Measurements from ENCODE around the gene ACER2. TPM values are rescaled to one million over a fixed set of nuclear protein-coding genes. Genes with fewer than 3 reads are reported as not detected.

ACER2 gene
- total RNA-seq, 1 experiment from 2014 or later: 2.3 TPM

DNA sequence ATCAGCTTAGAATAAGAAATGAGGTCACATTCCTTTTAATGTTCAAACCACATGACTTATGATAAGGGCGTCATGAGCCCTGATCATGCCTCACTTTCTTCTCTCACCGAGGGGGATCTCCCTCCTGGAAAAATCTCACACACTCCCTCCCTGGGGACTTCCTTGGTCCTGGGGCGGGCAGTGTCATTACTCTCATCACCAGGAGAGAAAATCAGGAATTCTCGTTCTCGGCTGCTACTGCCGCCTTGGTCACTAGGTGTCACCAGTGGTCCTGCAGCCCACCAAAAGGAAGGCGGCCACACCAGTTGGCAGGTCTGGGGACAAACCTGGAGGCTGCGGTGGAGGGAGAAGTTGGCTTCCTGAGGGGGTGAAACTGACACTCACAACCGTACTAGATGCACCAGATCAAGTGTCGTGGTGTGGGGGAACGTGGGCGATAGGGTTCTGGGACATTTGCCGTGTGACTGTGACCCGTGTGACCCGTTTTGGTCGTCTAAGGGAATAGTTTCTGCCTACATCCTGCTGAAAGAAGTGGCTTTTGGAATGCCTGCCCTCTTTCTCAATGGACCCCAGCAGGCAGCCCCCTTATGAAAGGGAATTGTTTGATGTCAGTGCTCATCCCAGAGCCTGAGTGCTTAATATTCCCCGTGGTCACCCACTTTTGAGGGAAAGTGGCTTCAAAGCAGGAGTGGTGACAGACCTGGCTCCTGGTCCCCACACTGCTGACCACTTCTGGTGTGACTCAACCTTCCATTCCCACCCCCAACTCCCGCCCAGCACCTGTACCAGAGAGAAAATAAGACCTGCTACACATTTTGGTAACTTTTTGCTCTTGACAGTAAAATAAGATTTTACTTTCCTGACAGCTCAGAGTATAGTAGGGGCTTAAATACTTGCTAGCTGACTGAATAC is 63.2 kb downstream of the ACER2 start:
- in situ Hi-C loops (cut with HindIII; ENCODE audit: low sequenced_read_pairs): no loop called here
- DNase-seq (ENCODE audit: low spot score): peak; percentile 66

DNA sequence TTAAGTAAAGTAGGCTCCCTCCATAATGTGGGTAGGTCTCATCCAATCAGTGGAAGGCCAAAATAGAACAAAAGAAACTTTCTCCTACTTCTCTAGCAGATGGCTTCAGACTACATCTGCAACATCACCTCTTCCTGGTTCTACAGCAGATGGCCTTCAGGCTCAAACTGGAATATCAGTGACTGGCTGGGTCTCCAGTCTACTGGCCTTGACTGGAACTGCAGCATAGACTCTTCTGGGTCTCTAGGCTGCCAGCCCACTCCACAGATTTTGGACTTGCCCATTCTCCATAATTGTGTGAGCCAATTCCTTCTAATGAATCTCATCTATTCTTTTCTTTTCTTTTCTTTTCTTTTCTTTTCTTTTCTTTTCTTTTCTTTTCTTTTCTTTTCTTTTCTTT is 64.8 kb downstream of the ACER2 start:
- no peak for DNase-seq (ENCODE audit: low spot score)
- in situ Hi-C loops (cut with HindIII; ENCODE audit: low sequenced_read_pairs): no loop called here

DNA sequence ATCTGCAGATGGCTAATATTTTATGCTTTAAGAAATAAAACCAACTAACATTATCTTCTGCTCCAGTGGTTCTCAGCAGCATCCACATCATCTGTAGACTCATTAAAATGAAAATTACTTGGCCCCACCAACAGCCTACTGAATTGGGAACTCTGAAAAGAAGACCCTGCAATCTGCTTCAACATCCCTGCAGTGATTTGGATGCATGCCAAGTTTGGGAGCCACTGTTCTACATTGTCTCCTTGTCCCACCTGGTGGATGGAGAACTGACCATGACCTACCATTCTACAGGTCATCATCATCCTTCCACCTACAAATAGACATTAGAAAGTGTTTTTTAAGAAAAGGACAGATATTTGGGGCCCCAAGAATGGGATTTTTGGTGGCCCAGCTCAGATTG is 71.1 kb downstream of the ACER2 start:
- in situ Hi-C loops (cut with HindIII; ENCODE audit: low sequenced_read_pairs): no loop called here
- DNase-seq (ENCODE audit: low spot score): no peak

DNA sequence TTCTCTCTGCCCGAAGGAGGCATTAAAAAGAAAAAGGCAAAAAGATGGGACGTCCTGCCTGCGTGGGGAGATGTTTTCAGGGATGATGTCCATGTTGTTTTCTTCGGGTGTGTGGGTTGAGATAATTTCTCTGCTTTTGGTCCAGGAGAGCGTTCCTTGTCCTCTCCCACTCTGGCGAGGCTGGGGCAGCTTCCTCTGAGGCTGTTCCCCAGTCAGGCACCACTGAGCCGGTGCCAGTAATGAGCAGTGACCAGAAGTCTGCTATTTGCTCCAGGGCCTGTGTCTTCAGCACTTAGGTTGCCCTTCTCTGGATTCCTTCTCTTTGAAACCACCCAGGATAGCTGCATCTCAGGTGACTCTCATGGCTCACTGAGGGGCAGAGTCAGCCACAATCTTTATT is 71.5 kb downstream of the ACER2 start:
- in situ Hi-C loops (cut with HindIII; ENCODE audit: low sequenced_read_pairs): no loop called here
- no peak for DNase-seq (ENCODE audit: low spot score)

DNA sequence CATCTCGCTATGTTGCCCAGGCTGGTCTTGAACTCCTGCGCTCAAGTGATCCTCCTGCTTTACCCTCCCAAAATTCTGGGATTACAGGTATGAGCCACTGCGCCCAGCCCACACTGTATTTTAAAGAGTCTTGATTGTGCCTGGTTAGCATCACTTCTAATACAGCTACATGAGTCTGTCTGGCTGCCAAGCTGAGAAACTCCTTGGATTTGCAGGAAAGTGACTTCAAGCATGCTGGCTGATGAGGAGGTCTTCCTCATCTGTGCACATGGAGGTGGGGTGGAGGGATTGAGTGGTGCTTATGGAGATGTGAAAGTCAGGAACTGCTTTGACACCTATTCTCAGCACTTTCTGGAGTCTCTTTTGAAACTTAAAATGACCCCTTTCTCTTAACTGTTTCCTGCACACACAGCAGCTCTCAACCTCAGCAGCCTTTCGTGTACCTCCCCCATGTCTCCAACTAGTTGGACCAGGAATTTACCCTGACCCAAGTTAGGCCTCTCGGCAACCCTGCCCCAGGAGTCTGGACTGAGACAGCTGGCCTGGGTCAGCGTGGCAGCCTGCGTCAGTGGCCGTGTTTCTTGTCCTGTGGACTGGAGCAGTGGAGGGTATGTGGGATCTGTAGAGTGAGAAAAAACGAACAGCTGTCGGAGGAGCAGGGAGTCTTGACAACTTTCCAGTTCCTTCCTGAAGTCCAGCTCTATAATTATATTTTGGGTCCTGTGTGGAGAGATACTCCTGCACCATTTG is 72.5 kb downstream of the ACER2 start:
- in situ Hi-C loops (cut with HindIII; ENCODE audit: low sequenced_read_pairs): no loop called here
- peak; percentile 19 for DNase-seq (ENCODE audit: low spot score)

DNA sequence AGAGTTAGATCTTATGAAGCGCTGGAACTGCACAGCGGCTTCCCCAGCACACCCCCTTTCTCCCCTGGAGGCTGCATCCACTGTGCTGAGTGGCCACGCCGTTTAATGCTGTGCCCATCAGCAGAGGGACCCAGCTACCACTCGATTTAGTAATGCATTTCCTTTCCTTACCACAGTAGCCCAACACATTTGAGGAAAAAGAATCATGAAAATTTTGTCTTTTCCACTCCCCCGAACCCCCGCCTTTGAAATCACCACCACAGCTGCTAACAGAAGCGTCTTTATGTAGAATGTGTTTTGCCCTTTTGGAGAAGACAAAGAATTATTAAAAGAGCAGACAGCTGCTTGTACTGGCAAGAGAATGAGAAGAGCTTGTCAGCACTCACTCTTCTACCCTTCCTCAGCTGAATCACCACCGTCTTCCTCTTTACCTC is 73.2 kb downstream of the ACER2 start:
- DNase-seq (ENCODE audit: low spot score): no peak
- in situ Hi-C loops (cut with HindIII; ENCODE audit: low sequenced_read_pairs): no loop called here

DNA sequence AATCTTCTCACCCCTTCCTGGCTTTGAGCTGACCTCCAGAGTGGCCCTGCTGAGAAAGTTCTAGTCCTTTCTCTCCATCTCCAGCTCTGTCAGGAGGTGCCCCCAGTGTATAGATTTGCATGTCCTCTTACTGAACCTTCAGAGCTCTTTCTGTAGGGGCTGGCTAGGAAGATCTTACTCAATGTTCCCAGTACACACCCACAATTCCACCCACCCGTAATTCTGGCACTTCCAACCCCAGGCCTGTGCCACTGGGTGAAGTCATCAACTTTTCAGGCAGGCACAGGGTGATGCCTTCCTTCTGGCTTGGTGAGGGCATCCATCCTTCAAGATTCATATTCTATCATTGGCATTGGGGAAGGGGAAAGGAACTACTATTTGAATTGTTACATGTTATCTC is 75.9 kb downstream of the ACER2 start:
- no peak for DNase-seq (ENCODE audit: low spot score)
- in situ Hi-C loops (cut with HindIII; ENCODE audit: low sequenced_read_pairs): no loop called here

DNA sequence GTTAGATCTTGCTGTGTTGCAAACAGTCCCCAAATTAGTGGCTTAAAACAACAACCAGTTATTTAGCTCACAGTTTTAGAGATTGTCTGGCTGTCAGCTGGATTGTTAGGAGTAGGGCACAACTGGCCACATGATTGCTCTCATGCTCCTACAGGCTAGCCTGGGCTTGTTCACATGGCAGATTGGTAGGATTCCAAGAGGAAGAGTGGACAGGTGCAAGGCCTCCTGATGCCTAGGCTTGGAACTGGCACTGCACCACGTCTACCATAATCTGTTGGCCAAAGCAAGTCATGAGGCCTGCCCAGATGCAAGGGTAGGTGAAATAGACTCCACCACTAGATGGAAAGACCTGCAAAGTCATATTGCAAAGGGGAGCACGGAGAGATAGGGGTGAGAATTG is 76.4 kb downstream of the ACER2 start:
- no peak for DNase-seq (ENCODE audit: low spot score)
- in situ Hi-C loops (cut with HindIII; ENCODE audit: low sequenced_read_pairs): no loop called here

DNA sequence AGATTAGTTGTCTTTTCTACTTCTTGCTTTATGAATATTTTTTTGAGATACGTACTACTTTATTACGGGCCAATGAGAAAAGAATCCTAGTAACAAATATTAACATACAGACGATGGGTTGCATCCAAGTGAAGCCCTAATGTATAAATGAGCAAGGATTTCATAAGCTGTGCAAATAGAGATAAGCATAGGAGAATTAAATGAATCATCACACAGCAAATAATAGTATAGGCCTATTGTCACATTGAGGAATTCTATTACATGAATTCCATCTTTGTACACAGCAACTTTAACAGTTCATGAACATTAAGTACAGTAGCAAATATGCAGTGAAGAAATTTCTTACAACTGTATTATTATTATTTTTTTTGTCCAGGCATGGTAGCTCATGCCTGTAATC is 78.0 kb downstream of the ACER2 start:
- in situ Hi-C loops (cut with HindIII; ENCODE audit: low sequenced_read_pairs): no loop called here
- no peak for DNase-seq (ENCODE audit: low spot score)

DNA sequence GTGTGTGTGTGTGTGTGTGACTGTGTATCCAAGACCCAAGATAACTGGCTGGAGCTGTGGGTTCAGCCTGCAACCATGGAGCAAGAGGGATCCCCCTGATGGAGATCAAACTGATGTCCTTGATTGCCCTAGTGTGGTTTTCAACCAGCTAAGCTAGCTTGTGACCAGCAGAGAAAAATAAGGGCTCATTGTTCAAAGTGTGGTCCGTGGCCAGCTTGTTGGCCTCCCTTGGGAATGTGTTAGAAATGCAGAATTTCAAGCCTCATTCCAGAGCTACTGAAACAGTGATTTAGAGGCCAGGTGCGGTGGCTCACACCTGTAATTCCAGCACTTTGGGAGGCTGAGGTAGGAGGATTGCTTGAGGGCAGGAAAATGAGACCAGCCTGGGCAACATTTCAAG is 79.9 kb downstream of the ACER2 start:
- DNase-seq (ENCODE audit: low spot score): no peak
- in situ Hi-C loops (cut with HindIII; ENCODE audit: low sequenced_read_pairs): no loop called here

DNA sequence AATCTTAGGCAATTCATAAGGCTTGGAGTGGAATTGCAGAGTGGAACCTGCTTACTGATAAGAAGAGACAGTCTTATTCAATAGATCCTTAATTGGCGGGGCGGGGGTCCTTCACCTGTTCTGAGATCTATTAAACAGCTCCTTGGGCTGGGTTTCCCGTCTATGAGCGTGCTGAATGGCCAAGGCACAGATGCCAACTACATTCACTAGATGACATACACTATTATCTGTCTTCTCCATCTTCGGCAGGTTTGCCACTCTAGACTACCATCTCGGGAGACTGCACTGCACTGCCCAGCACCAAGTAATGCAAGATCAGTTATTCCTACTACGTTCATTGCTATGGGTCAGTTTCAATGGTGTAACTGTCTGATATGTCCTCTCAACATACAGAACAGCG is 81.5 kb downstream of the ACER2 start:
- in situ Hi-C loops (cut with HindIII; ENCODE audit: low sequenced_read_pairs): no loop called here
- no peak for DNase-seq (ENCODE audit: low spot score)

DNA sequence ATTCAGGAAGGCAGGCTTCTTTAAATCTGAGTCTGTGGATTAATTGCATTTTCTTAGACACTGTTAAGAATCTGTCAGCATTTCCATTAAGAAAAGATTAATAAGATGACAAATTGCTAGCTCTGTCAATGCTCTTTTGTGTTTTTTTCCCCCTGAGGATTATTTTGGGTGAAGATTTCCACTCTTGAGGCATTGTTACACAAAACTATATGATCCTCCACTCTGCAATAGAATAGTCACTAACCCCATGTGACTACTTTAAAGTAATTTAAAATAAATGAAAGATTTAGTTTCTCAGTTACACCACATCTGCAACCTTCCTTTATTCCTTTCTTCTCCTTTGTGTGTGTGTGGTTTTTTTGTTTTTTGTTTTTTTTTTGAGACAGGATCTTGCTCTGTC is 82.0 kb downstream of the ACER2 start:
- in situ Hi-C loops (cut with HindIII; ENCODE audit: low sequenced_read_pairs): no loop called here
- no peak for DNase-seq (ENCODE audit: low spot score)

DNA sequence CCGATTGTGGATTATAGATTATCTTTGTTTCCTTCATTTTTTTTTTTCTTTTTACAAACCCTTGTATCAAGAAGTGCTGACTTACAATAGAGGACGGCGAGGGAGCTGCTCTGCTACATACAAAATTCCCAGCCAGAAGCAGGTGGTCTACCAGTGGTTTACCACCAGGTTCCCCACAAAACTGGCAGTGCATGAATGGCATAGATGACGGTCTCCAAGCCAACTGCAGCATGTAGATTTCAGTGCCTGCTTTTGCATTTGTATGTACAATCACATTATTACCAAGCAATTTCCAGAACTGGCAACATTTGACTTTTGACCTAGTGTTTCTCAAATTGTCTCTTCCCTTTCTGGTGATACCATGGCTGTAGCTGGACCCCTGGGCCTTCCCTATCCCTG is 84.0 kb downstream of the ACER2 start:
- in situ Hi-C loops (cut with HindIII; ENCODE audit: low sequenced_read_pairs): no loop called here

DNA sequence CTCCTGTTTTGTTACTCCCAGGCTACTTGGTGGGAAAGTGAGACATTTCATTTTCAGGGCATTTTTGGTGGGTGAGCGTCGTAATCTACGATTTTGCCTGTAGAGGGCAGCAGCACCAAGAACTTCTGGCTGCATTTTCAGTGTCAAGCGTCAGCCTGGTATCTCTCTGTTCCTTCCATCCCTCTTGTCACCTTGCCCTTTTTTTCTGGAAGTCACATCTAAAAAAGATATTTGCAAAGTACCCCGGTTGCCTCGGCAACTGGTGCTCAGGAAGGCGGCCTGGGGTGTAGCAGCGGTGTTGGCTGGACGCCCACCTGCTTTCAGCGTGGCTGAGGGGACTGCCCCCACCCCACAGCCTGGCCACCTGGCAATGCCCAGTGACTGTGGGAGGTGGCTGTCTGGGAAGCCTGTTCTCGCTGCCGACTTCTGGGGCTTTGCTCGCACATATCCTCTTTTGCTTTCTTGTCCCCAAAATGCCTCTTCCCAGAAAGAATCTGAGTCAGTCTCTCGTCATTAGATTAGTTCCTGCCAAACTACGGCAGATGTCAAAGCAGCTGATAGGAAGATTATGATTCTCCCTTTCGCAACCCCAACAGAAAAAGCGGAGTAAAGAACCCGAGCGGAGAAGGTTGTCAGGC is 84.5 kb downstream of the ACER2 start:
- DNase-seq (ENCODE audit: low spot score): peak; percentile 86
- in situ Hi-C loops (cut with HindIII; ENCODE audit: low sequenced_read_pairs): no loop called here

More for the DNA sequence above, 84.0 kb downstream of the ACER2 start:
- no peak for DNase-seq (ENCODE audit: low spot score)

DNA sequence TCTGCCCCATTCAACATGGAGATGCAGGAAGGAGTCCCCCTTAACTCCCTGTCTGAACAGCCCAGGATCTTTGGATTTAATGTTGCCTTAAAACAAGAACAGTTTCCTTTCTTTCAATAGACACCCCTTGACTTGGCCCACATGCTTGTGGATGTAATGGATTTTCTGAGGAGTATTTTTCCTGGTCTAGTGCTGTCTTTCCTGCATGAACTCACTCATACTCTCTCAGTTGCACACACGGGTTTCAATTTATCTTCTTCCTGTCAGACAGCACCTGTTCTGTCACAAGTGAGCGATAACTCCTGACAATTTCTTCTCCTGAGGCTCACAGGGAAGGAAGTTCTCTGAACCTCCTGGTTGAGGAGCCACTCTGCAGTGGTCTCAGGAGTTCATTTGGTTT is 85.1 kb downstream of the ACER2 start:
- in situ Hi-C loops (cut with HindIII; ENCODE audit: low sequenced_read_pairs): no loop called here
- DNase-seq (ENCODE audit: low spot score): no peak

DNA sequence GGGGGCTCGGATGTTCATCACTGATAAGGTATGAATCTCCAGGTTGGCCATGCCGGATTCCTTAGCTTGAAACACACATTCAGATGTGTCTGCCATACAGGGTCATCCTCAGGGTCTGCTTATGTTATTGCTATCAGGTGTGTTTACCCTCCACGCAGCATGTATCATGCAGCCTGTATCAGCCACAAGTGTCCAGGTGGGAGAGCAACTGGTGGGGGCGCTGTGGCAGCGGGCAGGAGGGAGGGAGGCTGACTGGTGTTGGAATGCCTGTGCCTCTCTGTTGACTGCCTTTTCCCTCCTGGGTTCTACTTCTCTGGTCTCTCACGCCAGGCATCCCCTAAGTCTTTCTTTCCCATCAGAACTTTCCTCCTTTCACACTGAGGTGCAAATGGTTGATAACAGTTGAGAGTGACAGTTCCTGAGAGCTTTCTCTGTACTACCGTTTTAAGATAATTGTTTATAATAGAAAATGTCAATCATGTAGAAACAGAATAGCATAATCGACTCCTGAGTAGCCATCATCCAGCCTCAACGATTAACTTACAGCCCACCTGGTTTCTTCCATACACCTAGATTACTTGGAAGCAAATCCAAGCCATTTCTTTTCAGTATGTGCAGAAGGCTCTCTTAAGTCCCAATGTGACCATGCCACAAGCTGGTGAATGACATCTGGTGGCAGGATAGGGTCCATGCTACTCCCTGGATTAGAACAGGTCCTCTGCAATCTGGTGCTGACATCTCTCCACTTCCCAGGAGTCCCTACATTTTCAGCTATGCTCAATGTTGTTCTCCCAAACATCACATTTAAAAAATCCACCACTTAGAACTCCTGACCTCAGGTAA is 86.6 kb downstream of the ACER2 start:
- DNase-seq (ENCODE audit: low spot score): peak; percentile 7

DNA sequence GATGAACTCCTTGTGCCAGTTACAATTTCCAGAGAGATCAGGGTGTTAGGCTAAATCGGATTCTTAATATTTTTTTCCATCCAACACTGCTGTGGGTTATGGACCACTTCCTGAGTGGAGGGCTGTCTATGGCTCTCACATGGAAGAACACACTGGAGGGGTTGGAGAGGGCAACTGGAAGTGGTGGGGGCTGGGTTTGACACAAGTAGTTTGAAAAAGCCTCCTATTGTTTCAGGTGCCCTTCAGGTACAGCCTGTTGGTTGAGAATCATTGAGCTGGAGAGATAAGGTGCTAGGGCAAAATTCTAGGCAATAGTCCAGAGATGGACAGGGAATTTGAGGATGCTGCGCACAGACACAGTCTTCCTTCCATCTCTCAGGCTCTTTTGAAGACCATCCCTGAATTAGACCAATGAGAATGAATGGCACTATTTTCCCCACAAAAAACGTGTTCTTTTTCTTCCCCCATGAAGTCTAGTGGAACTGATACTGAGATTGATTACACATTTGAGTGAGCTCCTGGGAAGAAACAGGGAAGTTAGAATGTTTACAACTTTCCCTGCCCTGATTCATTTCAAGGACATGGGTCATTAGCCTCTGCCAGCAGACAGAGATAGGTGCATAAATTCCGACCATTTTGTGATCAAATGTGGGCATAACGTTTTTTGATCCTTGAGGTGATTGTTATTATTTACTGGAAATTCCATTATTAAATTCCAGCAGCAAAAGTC is 87.7 kb downstream of the ACER2 start:
- in situ Hi-C loops (cut with HindIII; ENCODE audit: low sequenced_read_pairs): no loop called here
- DNase-seq (ENCODE audit: low spot score): no peak

More for the DNA sequence above, 86.6 kb downstream of the ACER2 start:
- in situ Hi-C loops (cut with HindIII; ENCODE audit: low sequenced_read_pairs): no loop called here

DNA sequence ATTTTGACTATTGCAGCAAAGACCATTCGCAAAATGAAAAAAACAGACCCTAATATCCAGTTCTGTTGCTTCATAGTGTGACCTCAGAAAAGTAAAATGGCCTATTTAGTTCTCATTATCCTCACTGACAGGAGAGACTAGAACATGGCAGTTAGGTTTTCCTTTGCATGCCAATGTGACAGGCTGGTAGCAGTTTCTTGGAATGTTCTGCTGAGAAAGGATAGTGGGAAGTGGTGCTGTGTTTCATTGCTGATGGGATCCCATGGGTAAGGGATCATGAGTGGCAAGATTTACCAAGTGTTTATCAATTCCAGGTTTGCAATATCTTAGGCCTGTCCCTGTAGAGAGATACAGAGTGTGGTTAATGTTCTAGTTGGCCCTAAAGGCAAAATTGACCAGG is 88.5 kb downstream of the ACER2 start:
- in situ Hi-C loops (cut with HindIII; ENCODE audit: low sequenced_read_pairs): no loop called here
- DNase-seq (ENCODE audit: low spot score): no peak

DNA sequence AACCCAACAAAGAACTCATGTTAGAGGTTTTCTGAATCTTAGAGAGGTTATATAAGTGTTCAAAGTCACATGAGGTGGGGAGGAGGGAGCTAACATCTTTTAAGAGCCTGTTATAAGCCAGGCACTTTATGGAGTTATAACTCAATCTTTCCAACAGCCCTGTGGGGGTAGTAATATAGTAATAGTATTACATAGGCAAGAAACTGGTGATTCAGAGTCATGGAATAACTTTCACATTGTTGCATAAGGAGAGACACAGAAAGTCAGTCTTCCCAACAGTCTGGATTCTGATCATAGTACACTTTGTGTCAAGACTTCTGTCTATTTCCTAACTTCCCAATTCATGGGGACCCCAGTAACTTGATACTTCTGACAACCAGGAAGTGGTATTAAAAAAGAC is 89.2 kb downstream of the ACER2 start:
- in situ Hi-C loops (cut with HindIII; ENCODE audit: low sequenced_read_pairs): no loop called here
- DNase-seq (ENCODE audit: low spot score): no peak

All from G401 (cell line).